ENCODE measurements around the gene NUF2.
"Not testable (repeated sequence)": the region's sequence is repeated elsewhere in the genome, so short reads cannot be mapped to it uniquely, and the experiment has no call there.

NUF2 gene

GRCh38 chr1:163291461-163291860 is 30.3 kb upstream of the NUF2 start:
- Mint-ChIP-seq H3K4me3 (no peak overlapping the region), H3K36me3 (ENCODE audit: low read depth) (peaks cover 30% of the 10 kb centered on the region), H3K4me1 (no peaks in the 10 kb centered on the region), H3K27me3 (ENCODE audit: low read depth, poor library complexity) (peaks cover 4% of the 10 kb centered on the region), H3K27ac (no peak overlapping the region), H3K9me3 (peaks cover 10% of the 10 kb centered on the region)
- TF ChIP-seq CTCF (IDR thresholded peaks at IDR 0.05): no peak
- DNase-seq: no peak

- not testable (repeated sequence) for H3K4me1 Mint-ChIP-seq; H3K4me3 Mint-ChIP-seq; H3K27ac Mint-ChIP-seq; DNase-seq; H3K27me3 Mint-ChIP-seq (ENCODE audit: low read depth, poor library complexity)
- H3K9me3 Mint-ChIP-seq: peaks cover 10% of the 10 kb centered on the region
- peaks cover 30% of the 10 kb centered on the region for H3K36me3 Mint-ChIP-seq (ENCODE audit: low read depth)
Observed at GRCh38 chr1:163292153-163292552, 29.6 kb upstream of the NUF2 start.

GRCh38 chr1:163293497-163293896 is 28.3 kb upstream of the NUF2 start:
- H3K4me3 Mint-ChIP-seq; DNase-seq; H3K27me3 Mint-ChIP-seq (ENCODE audit: low read depth, poor library complexity); H3K27ac Mint-ChIP-seq: not testable (repeated sequence)
- H3K36me3 Mint-ChIP-seq (ENCODE audit: low read depth): peaks cover 30% of the 10 kb centered on the region
- H3K9me3 Mint-ChIP-seq: peaks cover 10% of the 10 kb centered on the region
- H3K4me1 Mint-ChIP-seq: peaks cover 15% of the 10 kb centered on the region

- TF ChIP-seq CTCF (IDR thresholded peaks at IDR 0.05): no peak
- Mint-ChIP-seq H3K27ac (no peak overlapping the region), H3K4me1 (peaks cover 32% of the 10 kb centered on the region), H3K9me3 (peaks cover 10% of the 10 kb centered on the region), H3K27me3 (ENCODE audit: low read depth, poor library complexity) (peaks cover 4% of the 10 kb centered on the region), H3K4me3 (no peak overlapping the region), H3K36me3 (ENCODE audit: low read depth) (peaks cover 42% of the 10 kb centered on the region)
- DNase-seq: no peak
Observed at GRCh38 chr1:163295949-163296348, 25.8 kb upstream of the NUF2 start.

GRCh38 chr1:163296504-163297263 is 25.1 kb upstream of the NUF2 start:
- peak overlapping the region; percentile 71 for H3K27ac Mint-ChIP-seq
- peaks cover 32% of the 10 kb centered on the region for H3K4me1 Mint-ChIP-seq
- H3K4me3 Mint-ChIP-seq: no peak overlapping the region
- H3K27me3 Mint-ChIP-seq (ENCODE audit: low read depth, poor library complexity): peaks cover 4% of the 10 kb centered on the region
- peaks cover 10% of the 10 kb centered on the region for H3K9me3 Mint-ChIP-seq
- TF ChIP-seq CTCF (IDR thresholded peaks at IDR 0.05): no peak
- peaks cover 44% of the 10 kb centered on the region for H3K36me3 Mint-ChIP-seq (ENCODE audit: low read depth)
- DNase-seq: no peak

- peaks cover 41% of the 10 kb centered on the region for H3K36me3 Mint-ChIP-seq (ENCODE audit: low read depth)
- no peak for DNase-seq
- H3K4me3 Mint-ChIP-seq: no peak overlapping the region
- peak overlapping the region; percentile 47 for H3K27ac Mint-ChIP-seq
- H3K27me3 Mint-ChIP-seq (ENCODE audit: low read depth, poor library complexity): peaks cover 4% of the 10 kb centered on the region
- TF ChIP-seq CTCF (IDR thresholded peaks at IDR 0.05): no peak
- H3K9me3 Mint-ChIP-seq: peaks cover 4% of the 10 kb centered on the region
- H3K4me1 Mint-ChIP-seq: peaks cover 32% of the 10 kb centered on the region
Observed at GRCh38 chr1:163298365-163298764, 23.4 kb upstream of the NUF2 start.

GRCh38 chr1:163300568-163300967 is 21.2 kb upstream of the NUF2 start:
- DNase-seq: no peak
- Mint-ChIP-seq H3K4me1 (peaks cover 32% of the 10 kb centered on the region), H3K27me3 (ENCODE audit: low read depth, poor library complexity) (no peaks in the 10 kb centered on the region), H3K27ac (no peak overlapping the region), H3K4me3 (no peak overlapping the region), H3K36me3 (ENCODE audit: low read depth) (peaks cover 39% of the 10 kb centered on the region), H3K9me3 (no peaks in the 10 kb centered on the region)
- TF ChIP-seq CTCF (IDR thresholded peaks at IDR 0.05): no peak

All from nephron progenitor cell (in vitro differentiated cells).